ENCODE results near the gene CRP. TPM values are rescaled to one million over a fixed set of nuclear protein-coding genes. Genes with fewer than 3 reads are reported as not detected.

Gene CRP
- total and polyA plus RNA-seq, 2 of the 4 experiments (the other 2 are of a cell fraction) = not detected

DNA sequence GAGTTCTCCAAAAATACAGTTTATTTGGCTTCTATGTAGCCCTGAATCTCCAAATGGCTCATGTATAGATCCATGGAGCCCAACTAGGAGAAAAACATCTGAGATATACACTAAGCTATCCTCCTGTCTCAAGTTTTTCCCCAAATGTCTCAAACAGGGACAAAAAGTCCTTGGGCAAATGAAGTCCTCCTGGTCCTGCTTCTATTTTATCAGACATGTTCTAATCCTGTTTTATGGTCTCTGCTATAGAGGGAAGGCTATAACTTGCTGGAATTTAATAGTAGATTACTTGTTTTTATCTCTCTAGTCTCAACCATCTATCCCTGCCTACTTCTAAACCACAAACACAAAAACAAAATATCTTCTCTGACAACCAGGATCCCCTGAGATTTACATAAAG is 26.9 kb downstream of the CRP start:
- intact Hi-C loops (cut with micrococcal nuclease) (no loop called here), in situ Hi-C loops (cut with MboI; ENCODE audit: low sequenced_read_pairs) (no loop called here), dilution Hi-C loops (cut with HindIII; ENCODE audit: low sequenced_read_pairs, unreplicated experiment) (no loop called here)
- Histone ChIP-seq H3K4ac (ENCODE audit: low read depth, low read length) (no peak overlapping the region), H3K9me1 (ENCODE audit: insufficient read depth, low read length) (no peaks in the 10 kb centered on the region), H2BK20ac (ENCODE audit: low read depth, low read length) (no peak overlapping the region), H4K8ac (ENCODE audit: low read depth in 2 of 2, low read length in 2 of 2) (no peak overlapping the region), H2BK120ac (ENCODE audit: low read depth, low read length) (no peak overlapping the region), H3K23ac (ENCODE audit: low read depth, low read length) (no peak overlapping the region), H3K18ac (ENCODE audit: low read depth, low read length) (no peak overlapping the region), H3K27ac (ENCODE audit: insufficient read depth, low read length) (no peak overlapping the region), H3K36me3 (ENCODE audit: control insufficient read depth, insufficient read depth, low read length) (no peaks in the 10 kb centered on the region), H3K27me3 (ENCODE audit: control insufficient read depth, insufficient read depth, low read length) (no peaks in the 10 kb centered on the region), H3K14ac (replicated peaks; ENCODE audit: low read depth, low read length) (no peak overlapping the region), H4K5ac (ENCODE audit: low read depth, low read length) (no peak overlapping the region), H3K56ac (ENCODE audit: extremely low read depth, insufficient read depth, low read length) (no peak overlapping the region), H2BK5ac (ENCODE audit: low read depth, low read length, poor library complexity, severe bottlenecking) (no peak overlapping the region), H4K20me1 (ENCODE audit: insufficient read depth, low read length) (no peaks in the 10 kb centered on the region), H3K9ac (ENCODE audit: low read depth, low read length) (no peak overlapping the region), H3K4me3 (ENCODE audit: insufficient read depth, low read depth, low read length) (no peak overlapping the region), H4K91ac (ENCODE audit: insufficient read depth, low read depth, low read length) (no peak overlapping the region), H3K4me1 (ENCODE audit: control insufficient read depth, insufficient read depth, low read length) (no peaks in the 10 kb centered on the region), H3K79me1 (ENCODE audit: low read depth in 1 of 2, low read length in 2 of 2) (no peaks in the 10 kb centered on the region), H2BK15ac (ENCODE audit: low read depth, low read length) (no peak overlapping the region), H3K4me2 (ENCODE audit: low read depth, low read length) (no peak overlapping the region), H2AK9ac (replicated peaks; ENCODE audit: low read depth, low read length, poor library complexity) (no peak overlapping the region), H2AK5ac (ENCODE audit: low read depth, low read length) (no peak overlapping the region), H2AFZ (replicated peaks; ENCODE audit: low read length, poor library complexity) (no peak overlapping the region), H3K9me3 (ENCODE audit: control insufficient read depth, insufficient read depth, low read length) (no peaks in the 10 kb centered on the region)
- DNase-seq = no peak
- no peak for ATAC-seq (ENCODE audit: low read depth)
- CTCF ChIA-PET = no interaction called here
- POLR2A ChIA-PET (ENCODE audit: unreplicated experiment) = no interaction called here
- no peak for TF ChIP-seq MAFK (IDR thresholded peaks at IDR 0.05; ENCODE audit: low read depth, low read length)
- no peak for TF ChIP-seq CHD1 (IDR thresholded peaks at IDR 0.05; ENCODE audit: low read depth, low read length)
- TF ChIP-seq CEBPB (IDR thresholded peaks at IDR 0.05; ENCODE audit: low read depth, low read length) = no peak
- no peak for TF ChIP-seq NFE2L2 (IDR thresholded peaks at IDR 0.05; ENCODE audit: low read depth, low read length)
- no peak for TF ChIP-seq MAZ (IDR thresholded peaks at IDR 0.05; ENCODE audit: borderline replicate concordance, low read depth, low read length)
- TF ChIP-seq, protein P1, sequence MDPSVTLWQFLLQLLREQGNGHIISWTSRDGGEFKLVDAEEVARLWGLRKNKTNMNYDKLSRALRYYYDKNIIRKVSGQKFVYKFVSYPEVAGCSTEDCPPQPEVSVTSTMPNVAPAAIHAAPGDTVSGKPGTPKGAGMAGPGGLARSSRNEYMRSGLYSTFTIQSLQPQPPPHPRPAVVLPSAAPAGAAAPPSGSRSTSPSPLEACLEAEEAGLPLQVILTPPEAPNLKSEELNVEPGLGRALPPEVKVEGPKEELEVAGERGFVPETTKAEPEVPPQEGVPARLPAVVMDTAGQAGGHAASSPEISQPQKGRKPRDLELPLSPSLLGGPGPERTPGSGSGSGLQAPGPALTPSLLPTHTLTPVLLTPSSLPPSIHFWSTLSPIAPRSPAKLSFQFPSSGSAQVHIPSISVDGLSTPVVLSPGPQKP (IDR thresholded peaks at IDR 0.05; ENCODE audit: borderline replicate concordance, low read depth, low read length) = no peak
- TF ChIP-seq FOS (IDR thresholded peaks at IDR 0.05; ENCODE audit: low read depth, low read length) = no peak
- no peak for TF ChIP-seq RFX5 (IDR thresholded peaks at IDR 0.05; ENCODE audit: low read depth, low read length)
- no peak for TF ChIP-seq SMC3 (IDR thresholded peaks at IDR 0.05; ENCODE audit: low read depth, low read length)
- no peak for TF ChIP-seq RAD21 (IDR thresholded peaks at IDR 0.05; ENCODE audit: low read length)
- TF ChIP-seq POLR2A (IDR thresholded peaks at IDR 0.05; ENCODE audit: low read depth, low read length) = no peak
- BruUV-seq (replicated peaks) = no TSS peak

Data from IMR-90 (cell line).